CD4-positive, CD25-positive, alpha-beta regulatory T cell (primary cell): ENCODE data around the gene NME3. TPM values are rescaled to one million over a fixed set of nuclear protein-coding genes. Genes with fewer than 3 reads are reported as not detected.
"Not testable (repeated sequence)": the region's sequence is repeated elsewhere in the genome, so short reads cannot be mapped to it uniquely, and the experiment has no call there.

Experiments used
- ATAC-seq, 2 donors: fragments of 150-1000 bp; cut with Tn5 transposase; one replicate each; pipeline ENCODE4 v1.10.0; 2021; ENCODE audit warnings: low read depth in 2 of 2, moderate number of reproducible peaks in 2 of 2, moderate library complexity in 1 of 2
- DNase-seq, 3 donors: peaks; one replicate each; pipeline versions ENCODE4 v3.0.0 to v3.0.0-alpha.2; 2012 to 2022; ENCODE audit warnings: mixed read lengths in 1 of 3
- H3K27ac ChIP-seq: one replicate; pipeline ENCODE4 v1.7.0; 2013; ENCODE audit warnings: mild to moderate bottlenecking, low read length; ENCODE audit not compliant: insufficient read depth, poor library complexity, severe bottlenecking
- H3K27me3 ChIP-seq: one replicate; pipeline ENCODE4 v1.7.0; 2013; ENCODE audit warnings: low read length; ENCODE audit not compliant: control insufficient read depth, insufficient read depth
- H3K36me3 ChIP-seq: one replicate; pipeline ENCODE4 v1.7.0; 2013; ENCODE audit warnings: mild to moderate bottlenecking, low read length, moderate library complexity; ENCODE audit not compliant: control insufficient read depth, insufficient read depth
- H3K4me1 ChIP-seq: 2 replicates; pipeline ENCODE4 v1.7.0; 2013; ENCODE audit warnings: mild to moderate bottlenecking, low read length; ENCODE audit not compliant: insufficient read depth, control insufficient read depth, poor library complexity, severe bottlenecking
- H3K4me3 ChIP-seq: one replicate; pipeline ENCODE4 v1.7.0; 2013; ENCODE audit warnings: low read depth, mild to moderate bottlenecking, low read length, moderate library complexity
- H3K9me3 ChIP-seq, 2 experiments: 1 replicate in 1 of 2; 2 replicates in 1 of 2; pipeline ENCODE4 v1.7.0; 2013; ENCODE audit warnings: low read length in 2 of 2, mild to moderate bottlenecking in 1 of 2, moderate library complexity in 1 of 2; ENCODE audit not compliant: control insufficient read depth in 2 of 2
- H3K27ac Mint-ChIP-seq, 3 donors: one replicate each; pipeline ENCODE4 v1.8.0; 2020 to 2022; ENCODE audit warnings: mild to moderate bottlenecking in 3 of 3, mixed read lengths in 3 of 3, moderate library complexity in 2 of 3
- H3K27me3 Mint-ChIP-seq: one replicate; pipeline ENCODE4 v1.8.0; 2022; ENCODE audit warnings: mild to moderate bottlenecking, mixed read lengths
- H3K36me3 Mint-ChIP-seq: one replicate; pipeline ENCODE4 v1.8.0; 2020; ENCODE audit warnings: mixed read lengths
- H3K4me1 Mint-ChIP-seq, 4 donors: one replicate each; pipeline ENCODE4 v1.8.0; 2020 to 2022; ENCODE audit warnings: mixed read lengths in 4 of 4, mild to moderate bottlenecking in 1 of 4
- H3K4me3 Mint-ChIP-seq, 4 donors: one replicate each; pipeline ENCODE4 v1.8.0; 2020 to 2022; ENCODE audit warnings: mild to moderate bottlenecking in 4 of 4, mixed read lengths in 4 of 4, moderate library complexity in 3 of 4
- H3K9me3 Mint-ChIP-seq, 7 donors: one replicate each; pipeline ENCODE4 v1.8.0; 2020 to 2022; ENCODE audit warnings: mixed read lengths in 7 of 7, mild to moderate bottlenecking in 3 of 7, moderate library complexity in 2 of 7
- polyA plus RNA-seq, 4 donors: library from polyadenylated mRNA; unstranded; fragments of 300-500 nt; fragmentation: Illumina TruSeq; gene quantifications; one replicate each; pipeline ENCODE4 v1.2.3, GENCODE V29; 2021
- total RNA-seq: library from RNA; stranded (reverse); gene quantifications from one replicate; pipeline ENCODE4 v1.2.3, GENCODE V29; 2022

Gene NME3
- total and polyA plus RNA-seq, 5 donors from 2014 or later = 45.1 to 101 (median 74.7) TPM

DNA sequence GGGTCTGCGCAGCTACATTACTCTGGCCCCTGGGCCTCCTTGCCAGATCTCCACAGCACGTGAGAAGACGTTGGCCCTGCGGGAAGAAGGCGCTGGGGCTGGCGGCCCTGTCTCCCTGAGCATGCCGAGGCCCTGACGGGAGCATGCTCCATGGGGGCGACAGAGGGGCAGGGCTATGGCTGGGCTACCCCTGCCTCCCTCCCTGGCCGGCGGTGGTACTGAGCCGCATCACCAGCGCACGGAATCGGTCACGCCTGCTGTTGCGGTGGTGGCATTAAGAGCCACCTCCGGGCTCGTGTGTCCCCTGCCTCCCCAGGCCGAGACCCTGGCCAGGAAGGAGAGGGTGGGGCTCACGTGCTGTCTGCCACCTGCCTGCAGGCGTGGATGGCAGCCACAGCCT lies 37.2 kb downstream of the NME3 start:
- H3K27ac ChIP-seq = no peak overlapping the region
- H3K4me1 ChIP-seq = no peaks in the 10 kb centered on the region
- Mint-ChIP-seq H3K27me3 (no peaks in the 10 kb centered on the region), H3K27ac (no peak overlapping the region), H3K9me3 (no peaks in the 10 kb centered on the region), H3K4me3 (no peak overlapping the region), H3K36me3 (peaks cover 5% of the 10 kb centered on the region), H3K4me1 (no peaks in the 10 kb centered on the region)
- DNase-seq (no peak), ATAC-seq (no peak)
- peaks cover 32% of the 10 kb centered on the region for H3K36me3 ChIP-seq
- no peaks in the 10 kb centered on the region for H3K27me3 ChIP-seq
- no peaks in the 10 kb centered on the region for H3K9me3 ChIP-seq
- H3K4me3 ChIP-seq = no peak overlapping the region

DNA sequence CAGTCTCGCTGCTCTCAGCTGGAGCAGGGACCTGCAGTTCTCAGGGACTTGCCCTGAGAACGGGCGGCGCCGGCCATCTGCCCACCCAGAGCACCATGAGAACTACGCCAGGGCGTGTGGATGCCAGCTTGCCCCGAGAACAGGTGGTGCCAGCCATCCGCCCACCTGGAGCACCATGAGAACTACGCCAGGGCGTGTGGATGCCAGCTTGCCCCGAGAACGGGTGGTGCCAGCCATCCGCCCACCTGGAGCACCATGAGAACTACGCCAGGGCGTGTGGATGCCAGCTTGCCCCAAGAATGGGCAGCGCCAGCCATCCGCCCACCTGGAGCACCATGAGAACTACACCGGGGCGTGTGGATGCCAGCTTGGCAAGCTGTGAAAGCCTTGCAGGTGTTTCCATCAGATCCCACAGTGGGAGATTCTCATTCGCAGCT lies 38.8 kb downstream of the NME3 start:
- H3K4me1 Mint-ChIP-seq, H3K27ac Mint-ChIP-seq, H3K36me3 Mint-ChIP-seq, H3K4me1 ChIP-seq, H3K4me3 Mint-ChIP-seq, ATAC-seq, H3K9me3 ChIP-seq, H3K27me3 ChIP-seq, H3K27ac ChIP-seq, H3K9me3 Mint-ChIP-seq, H3K4me3 ChIP-seq, H3K27me3 Mint-ChIP-seq, DNase-seq: not testable (repeated sequence)
- H3K36me3 ChIP-seq = peaks cover 42% of the 10 kb centered on the region

- H3K9me3 Mint-ChIP-seq = peaks cover 0 to under 1% (median 0%) of the 10 kb centered on the region in 7 donors
- ATAC-seq = no peak
- peaks cover 0 to 1% (median under 1%) of the 10 kb centered on the region in 4 donors for H3K4me1 Mint-ChIP-seq
- H3K27me3 ChIP-seq = no peaks in the 10 kb centered on the region
- H3K36me3 ChIP-seq = peaks cover 47% of the 10 kb centered on the region
- no peaks in the 10 kb centered on the region for H3K9me3 ChIP-seq
- H3K27ac Mint-ChIP-seq = no peak overlapping the region
- no peak overlapping the region for H3K4me3 ChIP-seq
- no peaks in the 10 kb centered on the region for H3K4me1 ChIP-seq
- no peaks in the 10 kb centered on the region for H3K27me3 Mint-ChIP-seq
- DNase-seq = no peak
- H3K36me3 Mint-ChIP-seq = peaks cover 14% of the 10 kb centered on the region
- H3K27ac ChIP-seq = no peak overlapping the region
- no peak overlapping the region for H3K4me3 Mint-ChIP-seq
Observed at GRCh38 chr16:1732071-1732470, 39.3 kb downstream of the NME3 start.

GRCh38 chr16:1731603-1732002 lies 39.7 kb downstream of the NME3 start:
- no peak overlapping the region for H3K27ac Mint-ChIP-seq
- H3K4me1 Mint-ChIP-seq = peaks cover 0 to 6% (median 3%) of the 10 kb centered on the region in 4 donors
- H3K4me3 ChIP-seq = no peak overlapping the region
- peaks cover 19% of the 10 kb centered on the region for H3K36me3 Mint-ChIP-seq
- no peaks in the 10 kb centered on the region for H3K9me3 ChIP-seq
- H3K27me3 Mint-ChIP-seq = no peaks in the 10 kb centered on the region
- H3K27me3 ChIP-seq = no peaks in the 10 kb centered on the region
- ATAC-seq (no peak), DNase-seq (no peak)
- no peak overlapping the region for H3K27ac ChIP-seq
- peaks cover 0 to 3% (median 0%) of the 10 kb centered on the region in 7 donors for H3K9me3 Mint-ChIP-seq
- H3K36me3 ChIP-seq = peaks cover 52% of the 10 kb centered on the region
- no peaks in the 10 kb centered on the region for H3K4me1 ChIP-seq
- H3K4me3 Mint-ChIP-seq = no peak overlapping the region

- H3K4me1 Mint-ChIP-seq = peaks cover 0 to 6% (median 3%) of the 10 kb centered on the region in 4 donors
- peaks cover 56% of the 10 kb centered on the region for H3K36me3 ChIP-seq
- no peak overlapping the region for H3K4me3 Mint-ChIP-seq
Observed at GRCh38 chr16:1731073-1731472, 40.3 kb downstream of the NME3 start.

GRCh38 chr16:1729445-1729844 lies 41.9 kb downstream of the NME3 start:
- peaks cover 18% of the 10 kb centered on the region for H3K36me3 Mint-ChIP-seq
- Histone ChIP-seq H3K4me1 (no peaks in the 10 kb centered on the region), H3K36me3 (peaks cover 59% of the 10 kb centered on the region), H3K27me3 (no peaks in the 10 kb centered on the region), H3K27ac (no peak overlapping the region), H3K4me3 (no peak overlapping the region), H3K9me3 (no peaks in the 10 kb centered on the region)
- H3K4me1 Mint-ChIP-seq = peaks cover 0 to 6% (median 3%) of the 10 kb centered on the region in 4 donors
- ATAC-seq = no peak
- no peak overlapping the region for H3K4me3 Mint-ChIP-seq
- H3K9me3 Mint-ChIP-seq = peaks cover 0 to 3% (median 0%) of the 10 kb centered on the region in 7 donors
- H3K27ac Mint-ChIP-seq = no peak overlapping the region
- no peak for DNase-seq
- H3K27me3 Mint-ChIP-seq = no peaks in the 10 kb centered on the region

More at GRCh38 chr16:1731073-1731472, 40.3 kb downstream of the NME3 start:
- Histone ChIP-seq H3K27me3 (no peaks in the 10 kb centered on the region), H3K4me1 (no peaks in the 10 kb centered on the region), H3K27ac (no peak overlapping the region), H3K9me3 (no peaks in the 10 kb centered on the region), H3K4me3 (no peak overlapping the region)
- no peaks in the 10 kb centered on the region for H3K27me3 Mint-ChIP-seq
- no peak for ATAC-seq
- H3K9me3 Mint-ChIP-seq = peaks cover 0 to 3% (median 0%) of the 10 kb centered on the region in 7 donors
- no peak overlapping the region for H3K27ac Mint-ChIP-seq
- DNase-seq = no peak
- H3K36me3 Mint-ChIP-seq = peaks cover 21% of the 10 kb centered on the region

- Mint-ChIP-seq H3K9me3 (peaks cover 0 to 3% (median 0%) of the 10 kb centered on the region in 7 donors), H3K27me3 (no peaks in the 10 kb centered on the region), H3K27ac (no peak overlapping the region), H3K4me3 (no peak overlapping the region), H3K36me3 (peaks cover 18% of the 10 kb centered on the region), H3K4me1 (peaks cover 0 to 6% (median 3%) of the 10 kb centered on the region in 4 donors)
- H3K27me3 ChIP-seq = no peaks in the 10 kb centered on the region
- H3K9me3 ChIP-seq = no peaks in the 10 kb centered on the region
- H3K4me3 ChIP-seq = no peak overlapping the region
- ATAC-seq (no peak), DNase-seq (no peak)
- H3K27ac ChIP-seq = no peak overlapping the region
- H3K36me3 ChIP-seq = peaks cover 55% of the 10 kb centered on the region
- H3K4me1 ChIP-seq = no peaks in the 10 kb centered on the region
Observed at GRCh38 chr16:1729026-1729425, 42.3 kb downstream of the NME3 start.
